IMR-90 (cell line): Measurements from ENCODE around the gene PTH2. TPM values are rescaled to one million over a fixed set of nuclear protein-coding genes. Genes with fewer than 3 reads are reported as not detected.

Experiments used
- ATAC-seq: fragments of 200-7000 bp; cut with Tn5 transposase; 2 replicates; pipeline ENCODE4 v1.9.1; 2020; ENCODE audit warnings: low read depth, mild to moderate bottlenecking, moderate library complexity
- BruUV-seq: library from RNA; stranded (reverse); fragments of 400-500 nt; replicated peaks from 2 replicates; lab custom pipeline; 2021; lab: Mats Ljungman, UMichigan
- CTCF ChIA-PET: fragments of 300-600 bp; formaldehyde crosslinking; extraction: SDS; loops from one replicate; lab custom pipeline; 2021; ENCODE audit warnings: antibody characterized with exemption; lab: Yijun Ruan, JAX
- POLR2A ChIA-PET: fragments of 300-600 bp; sonication (Branson Sonifier 250); formaldehyde crosslinking; loops from one replicate; lab custom pipeline; 2022; ENCODE audit warnings: antibody characterized with exemption; ENCODE audit not compliant: unreplicated experiment; lab: Charles Lee
- DNase-seq: peaks from one replicate; pipeline ENCODE4 v3.0.0; 2013
- H2AFZ ChIP-seq: replicated peaks from 2 replicates; pipeline ENCODE3; 2013; ENCODE audit warnings: low read length, mild to moderate bottlenecking; ENCODE audit not compliant: poor library complexity
- H2AK5ac ChIP-seq: 2 replicates; pipeline ENCODE4 v1.6.1; 2013; ENCODE audit warnings: low read depth, low read length, inconsistent platforms
- H2AK9ac ChIP-seq: replicated peaks from 2 replicates; pipeline ENCODE3; 2013; ENCODE audit warnings: mild to moderate bottlenecking, low read depth, low read length, moderate library complexity; ENCODE audit not compliant: poor library complexity
- H2BK120ac ChIP-seq: 2 replicates; pipeline ENCODE4 v1.6.1; 2013; ENCODE audit warnings: low read depth, low read length, inconsistent platforms
- H2BK15ac ChIP-seq: 3 replicates; pipeline ENCODE4 v1.6.1; 2013; ENCODE audit warnings: low read depth, low read length, inconsistent platforms
- H2BK20ac ChIP-seq: 2 replicates; pipeline ENCODE4 v1.6.1; 2013; ENCODE audit warnings: low read depth, mild to moderate bottlenecking, inconsistent platforms, low read length, moderate library complexity
- H2BK5ac ChIP-seq: 2 replicates; pipeline ENCODE4 v1.6.1; 2013; ENCODE audit warnings: mild to moderate bottlenecking, low read depth, low read length, inconsistent platforms; ENCODE audit not compliant: poor library complexity, severe bottlenecking
- H3K14ac ChIP-seq: replicated peaks from 2 replicates; pipeline ENCODE4 v1.6.1; 2013; ENCODE audit warnings: low read depth, low read length, inconsistent platforms
- H3K18ac ChIP-seq: 2 replicates; pipeline ENCODE4 v1.6.1; 2013; ENCODE audit warnings: low read depth, low read length, control low read depth
- H3K23ac ChIP-seq: 2 replicates; pipeline ENCODE4 v1.6.1; 2013; ENCODE audit warnings: low read depth, low read length, inconsistent platforms
- H3K27ac ChIP-seq: 2 replicates; pipeline ENCODE4 v1.5.1; 2013; ENCODE audit warnings: mild to moderate bottlenecking, control low read depth, low read length; ENCODE audit not compliant: insufficient read depth
- H3K27me3 ChIP-seq: 2 replicates; pipeline ENCODE4 v1.6.1; 2013; ENCODE audit warnings: low read length; ENCODE audit not compliant: control insufficient read depth, insufficient read depth
- H3K36me3 ChIP-seq: 2 replicates; pipeline ENCODE4 v1.6.1; 2013; ENCODE audit warnings: low read length, mixed read lengths; ENCODE audit not compliant: control insufficient read depth, insufficient read depth
- H3K4ac ChIP-seq: 2 replicates; pipeline ENCODE4 v1.6.1; 2013; ENCODE audit warnings: low read depth, low read length, inconsistent platforms
- H3K4me1 ChIP-seq: 2 replicates; pipeline ENCODE4 v1.6.1; 2013; ENCODE audit warnings: low read length, mixed read lengths; ENCODE audit not compliant: control insufficient read depth, insufficient read depth
- H3K4me2 ChIP-seq: 2 replicates; pipeline ENCODE4 v1.6.1; 2013; ENCODE audit warnings: low read depth, mild to moderate bottlenecking, control low read depth, low read length, moderate library complexity
- H3K4me3 ChIP-seq: 2 replicates; pipeline ENCODE4 v1.5.1; 2013; ENCODE audit warnings: low read depth, mild to moderate bottlenecking, control low read depth, low read length, moderate library complexity; ENCODE audit not compliant: insufficient read depth
- H3K56ac ChIP-seq: 2 replicates; pipeline ENCODE4 v1.6.1; 2013; ENCODE audit warnings: low read length, inconsistent platforms; ENCODE audit not compliant: insufficient read depth; ENCODE audit errors: extremely low read depth
- H3K79me1 ChIP-seq, 2 experiments: 2 replicates each; pipeline ENCODE4 v1.6.1; 2013; ENCODE audit warnings: low read length in 2 of 2, inconsistent platforms in 1 of 2, low read depth in 1 of 2
- H3K9ac ChIP-seq: 2 replicates; pipeline ENCODE4 v1.6.1; 2013; ENCODE audit warnings: low read depth, low read length, control low read depth
- H3K9me1 ChIP-seq: 2 replicates; pipeline ENCODE4 v1.6.1; 2013; ENCODE audit warnings: low read length, inconsistent platforms; ENCODE audit not compliant: insufficient read depth
- H3K9me3 ChIP-seq: 2 replicates; pipeline ENCODE4 v1.6.1; 2013; ENCODE audit warnings: low read length; ENCODE audit not compliant: control insufficient read depth, insufficient read depth
- H4K20me1 ChIP-seq: 2 replicates; pipeline ENCODE4 v1.6.1; 2013; ENCODE audit warnings: low read length, inconsistent platforms; ENCODE audit not compliant: insufficient read depth
- H4K5ac ChIP-seq: 2 replicates; pipeline ENCODE4 v1.6.1; 2013; ENCODE audit warnings: mild to moderate bottlenecking, low read depth, low read length, control low read depth
- H4K8ac ChIP-seq, 2 experiments: 2 replicates each; pipeline ENCODE4 v1.6.1; 2013; ENCODE audit warnings: low read depth in 2 of 2, low read length in 2 of 2, control low read depth in 1 of 2, inconsistent platforms in 1 of 2
- H4K91ac ChIP-seq: 2 replicates; pipeline ENCODE4 v1.6.1; 2013; ENCODE audit warnings: low read depth, low read length, inconsistent platforms; ENCODE audit not compliant: insufficient read depth
- BHLHE40 ChIP-seq: fragments of 150-350 bp; IDR thresholded peaks from 2 replicates; pipeline ENCODE4 v1.6.1; 2016; ENCODE audit warnings: mild to moderate bottlenecking, low read depth, low read length
- CEBPB ChIP-seq: IDR thresholded peaks from 2 replicates; pipeline ENCODE4 v1.6.1; 2012; ENCODE audit warnings: low read depth, low read length, improper control_type of control experiment
- CHD1 ChIP-seq: IDR thresholded peaks from 2 replicates; pipeline ENCODE4 v1.6.1; 2012; ENCODE audit warnings: low read depth, low read length, improper control_type of control experiment
- FOS ChIP-seq: fragments of 150-350 bp; IDR thresholded peaks from 2 replicates; pipeline ENCODE4 v1.6.1; 2016; ENCODE audit warnings: low read depth, low read length
- MAFK ChIP-seq: IDR thresholded peaks from 2 replicates; pipeline ENCODE4 v1.6.1; 2012; ENCODE audit warnings: low read depth, low read length, improper control_type of control experiment
- MAZ ChIP-seq: IDR thresholded peaks from 2 replicates; pipeline ENCODE4 v1.6.1; 2012; ENCODE audit warnings: low read depth, mild to moderate bottlenecking, low read length, improper control_type of control experiment, moderate library complexity, borderline replicate concordance
- MXI1 ChIP-seq: IDR thresholded peaks from 2 replicates; pipeline ENCODE4 v1.6.1; 2012; ENCODE audit warnings: low read depth, mild to moderate bottlenecking, low read length, moderate library complexity, borderline replicate concordance
- NFE2L2 ChIP-seq: fragments of 150-350 bp; IDR thresholded peaks from 2 replicates; pipeline ENCODE4 v1.6.1; 2016; ENCODE audit warnings: low read depth, mild to moderate bottlenecking, low read length
- POLR2A ChIP-seq: IDR thresholded peaks from 2 replicates; pipeline ENCODE4 v1.6.1; 2012; ENCODE audit warnings: mild to moderate bottlenecking, low read depth, low read length
- RAD21 ChIP-seq: IDR thresholded peaks from 2 replicates; pipeline ENCODE4 v1.6.1; 2012; ENCODE audit warnings: low read length, improper control_type of control experiment
- RCOR1 ChIP-seq: IDR thresholded peaks from 2 replicates; pipeline ENCODE4 v1.6.1; 2012; ENCODE audit warnings: mild to moderate bottlenecking, low read length, improper control_type of control experiment; ENCODE audit not compliant: insufficient replicate concordance
- RFX5 ChIP-seq: IDR thresholded peaks from 2 replicates; pipeline ENCODE4 v1.8.0; 2012; ENCODE audit warnings: low read depth, mild to moderate bottlenecking, low read length, moderate library complexity
- SMC3 ChIP-seq: fragments of 150-350 bp; IDR thresholded peaks from 2 replicates; pipeline ENCODE4 v1.6.1; 2016; ENCODE audit warnings: low read depth, mild to moderate bottlenecking, antibody characterized with exemption, low read length, moderate library complexity
- WGBS, 2 experiments: methylation state at CpG; one replicate each; pipeline versions ENCODE4 v1.1.5 to v1.1.7; 2013; ENCODE audit warnings: missing lambda C conversion rate in 2 of 2; ENCODE audit not compliant: insufficient read length in 1 of 2; ENCODE audit errors: extremely low coverage in 2 of 2; 5-methylcytosine and 5-hydroxymethylcytosine counted together
- dilution Hi-C: fragments of 300-500 bp; cut with HindIII; formaldehyde crosslinking; loops from one replicate; pipeline ENCODE4 v1.14.3; 2018; ENCODE audit warnings: low sequenced_read_pairs; ENCODE audit not compliant: unreplicated experiment
- in situ Hi-C: fragments of 300-500 bp; cut with MboI; formaldehyde crosslinking; loops from 3 replicates; pipeline ENCODE4 v1.14.3; 2019; ENCODE audit warnings: low sequenced_read_pairs, inconsistent platforms, mixed read lengths
- intact Hi-C: fragments of 100-400 bp; cut with micrococcal nuclease; formaldehyde crosslinking; loops from 2 replicates; pipeline ENCODE4 v1.10.0; 2022
- polyA plus RNA-seq, 3 experiments: library from polyadenylated mRNA; depleted of rRNA; stranded (reverse); fragments of >200 nt; gene quantifications; 2 replicates each; pipeline ENCODE4 v1.2.3, GENCODE V29; 2012; ENCODE audit warnings: low replicate concordance in 1 of 3
- total RNA-seq: library from RNA; depleted of rRNA; stranded (reverse); fragments of >200 nt; gene quantifications from 2 replicates; pipeline ENCODE4 v1.2.3, GENCODE V29; 2012
- TF ChIP-seq, protein P1 (sequence below): fragments of 150-350 bp; IDR thresholded peaks from 2 replicates; pipeline ENCODE4 v1.6.1; 2017; ENCODE audit warnings: mild to moderate bottlenecking, antibody characterized with exemption, low read length, low read depth
- TF ChIP-seq, protein P2 (sequence below): fragments of 150-350 bp; IDR thresholded peaks from 2 replicates; pipeline ENCODE4 v1.6.1; 2016; ENCODE audit warnings: low read depth, mild to moderate bottlenecking, low read length, moderate library complexity, borderline replicate concordance
- TF ChIP-seq, protein P3 (sequence below): conservative IDR thresholded peaks from 2 replicates; pipeline ENCODE4 v1.5.1; 2012; ENCODE audit warnings: mild to moderate bottlenecking, low read depth, low read length, improper control_type of control experiment

The PTH2 gene
- total and polyA plus RNA-seq, 2 of the 4 experiments (the other 2 are of a cell fraction), result not detected

DNA sequence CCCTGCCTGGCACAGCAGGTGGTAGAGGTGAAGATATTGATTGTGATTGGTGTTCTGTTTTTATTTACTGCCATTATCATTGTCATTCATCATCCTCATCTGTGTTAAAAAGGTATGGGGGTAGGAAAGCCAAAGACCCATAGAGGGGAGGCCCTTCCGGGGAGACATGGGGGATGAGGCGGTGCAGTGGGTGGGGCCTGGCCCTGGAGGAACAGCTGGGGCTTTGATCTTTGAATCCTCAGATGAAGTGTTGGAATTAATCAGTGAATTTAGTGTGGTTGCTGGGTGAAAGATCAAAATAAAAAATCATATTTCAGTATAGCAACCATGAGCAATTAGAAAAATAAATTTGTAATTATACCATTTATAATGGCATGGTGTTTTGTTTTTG lies 7.4 kb downstream of the PTH2 start:
- no peak overlapping the region for H3K14ac ChIP-seq
- ATAC-seq (no peak), DNase-seq (no peak)
- no peak overlapping the region for H3K4ac ChIP-seq
- intact Hi-C loops, result no loop called here
- WGBS, 2 experiments, result no CpG with 5 or more reads among the region's 2 CpGs
- in situ Hi-C loops, result no loop called here
- dilution Hi-C loops, result no loop called here
- no peak overlapping the region for H3K9ac ChIP-seq
- BruUV-seq, result no TSS peak
- no peak overlapping the region for H3K27ac ChIP-seq
- H3K36me3 ChIP-seq, result no peaks in the 10 kb centered on the region
- TF ChIP-seq, protein P1, sequence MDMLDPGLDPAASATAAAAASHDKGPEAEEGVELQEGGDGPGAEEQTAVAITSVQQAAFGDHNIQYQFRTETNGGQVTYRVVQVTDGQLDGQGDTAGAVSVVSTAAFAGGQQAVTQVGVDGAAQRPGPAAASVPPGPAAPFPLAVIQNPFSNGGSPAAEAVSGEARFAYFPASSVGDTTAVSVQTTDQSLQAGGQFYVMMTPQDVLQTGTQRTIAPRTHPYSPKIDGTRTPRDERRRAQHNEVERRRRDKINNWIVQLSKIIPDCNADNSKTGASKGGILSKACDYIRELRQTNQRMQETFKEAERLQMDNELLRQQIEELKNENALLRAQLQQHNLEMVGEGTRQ, result no peak
- TF ChIP-seq, protein P2, sequence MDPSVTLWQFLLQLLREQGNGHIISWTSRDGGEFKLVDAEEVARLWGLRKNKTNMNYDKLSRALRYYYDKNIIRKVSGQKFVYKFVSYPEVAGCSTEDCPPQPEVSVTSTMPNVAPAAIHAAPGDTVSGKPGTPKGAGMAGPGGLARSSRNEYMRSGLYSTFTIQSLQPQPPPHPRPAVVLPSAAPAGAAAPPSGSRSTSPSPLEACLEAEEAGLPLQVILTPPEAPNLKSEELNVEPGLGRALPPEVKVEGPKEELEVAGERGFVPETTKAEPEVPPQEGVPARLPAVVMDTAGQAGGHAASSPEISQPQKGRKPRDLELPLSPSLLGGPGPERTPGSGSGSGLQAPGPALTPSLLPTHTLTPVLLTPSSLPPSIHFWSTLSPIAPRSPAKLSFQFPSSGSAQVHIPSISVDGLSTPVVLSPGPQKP, result no peak
- no peak for TF ChIP-seq MXI1
- TF ChIP-seq, protein P3, sequence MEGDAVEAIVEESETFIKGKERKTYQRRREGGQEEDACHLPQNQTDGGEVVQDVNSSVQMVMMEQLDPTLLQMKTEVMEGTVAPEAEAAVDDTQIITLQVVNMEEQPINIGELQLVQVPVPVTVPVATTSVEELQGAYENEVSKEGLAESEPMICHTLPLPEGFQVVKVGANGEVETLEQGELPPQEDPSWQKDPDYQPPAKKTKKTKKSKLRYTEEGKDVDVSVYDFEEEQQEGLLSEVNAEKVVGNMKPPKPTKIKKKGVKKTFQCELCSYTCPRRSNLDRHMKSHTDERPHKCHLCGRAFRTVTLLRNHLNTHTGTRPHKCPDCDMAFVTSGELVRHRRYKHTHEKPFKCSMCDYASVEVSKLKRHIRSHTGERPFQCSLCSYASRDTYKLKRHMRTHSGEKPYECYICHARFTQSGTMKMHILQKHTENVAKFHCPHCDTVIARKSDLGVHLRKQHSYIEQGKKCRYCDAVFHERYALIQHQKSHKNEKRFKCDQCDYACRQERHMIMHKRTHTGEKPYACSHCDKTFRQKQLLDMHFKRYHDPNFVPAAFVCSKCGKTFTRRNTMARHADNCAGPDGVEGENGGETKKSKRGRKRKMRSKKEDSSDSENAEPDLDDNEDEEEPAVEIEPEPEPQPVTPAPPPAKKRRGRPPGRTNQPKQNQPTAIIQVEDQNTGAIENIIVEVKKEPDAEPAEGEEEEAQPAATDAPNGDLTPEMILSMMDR, result no peak
- TF ChIP-seq BHLHE40, result no peak
- no peak for TF ChIP-seq POLR2A
- no peak for TF ChIP-seq MAZ
- TF ChIP-seq RCOR1, result no peak
- TF ChIP-seq RFX5, result no peak
- no peak for TF ChIP-seq RAD21
- TF ChIP-seq CHD1, result no peak
- TF ChIP-seq CEBPB, result no peak
- no peak for TF ChIP-seq SMC3
- no peak for TF ChIP-seq MAFK
- no peak for TF ChIP-seq NFE2L2
- no peak for TF ChIP-seq FOS
- H2BK120ac ChIP-seq, result no peak overlapping the region
- no peak overlapping the region for H3K18ac ChIP-seq
- CTCF ChIA-PET, result no interaction called here
- H3K4me2 ChIP-seq, result no peak overlapping the region
- H2BK5ac ChIP-seq, result no peak overlapping the region
- no peak overlapping the region for H2AFZ ChIP-seq
- H3K27me3 ChIP-seq, result peaks cover 74% of the 10 kb centered on the region
- H2AK9ac ChIP-seq, result no peak overlapping the region
- no peak overlapping the region for H4K5ac ChIP-seq
- no peaks in the 10 kb centered on the region for H3K9me3 ChIP-seq
- POLR2A ChIA-PET, result no interaction called here
- no peak overlapping the region for H2AK5ac ChIP-seq
- H3K79me1 ChIP-seq, result no peaks in the 10 kb centered on the region
- H3K4me3 ChIP-seq, result no peak overlapping the region
- no peak overlapping the region for H4K8ac ChIP-seq
- no peak overlapping the region for H3K56ac ChIP-seq
- H3K9me1 ChIP-seq, result no peaks in the 10 kb centered on the region
- H3K4me1 ChIP-seq, result no peaks in the 10 kb centered on the region
- no peak overlapping the region for H2BK20ac ChIP-seq
- no peak overlapping the region for H3K23ac ChIP-seq
- H4K91ac ChIP-seq, result no peak overlapping the region
- no peak overlapping the region for H2BK15ac ChIP-seq
- H4K20me1 ChIP-seq, result no peaks in the 10 kb centered on the region
